GM19463 (cell line): ENCODE data around the gene PDILT.

Experiments used
- ATAC-seq: cut with Tn5 transposase; IDR thresholded peaks from one replicate; pipeline ENCODE4 v1.9.1; 2021; ENCODE audit warnings: mild to moderate bottlenecking, moderate library complexity; ENCODE audit not compliant: unreplicated experiment

PDILT gene

DNA sequence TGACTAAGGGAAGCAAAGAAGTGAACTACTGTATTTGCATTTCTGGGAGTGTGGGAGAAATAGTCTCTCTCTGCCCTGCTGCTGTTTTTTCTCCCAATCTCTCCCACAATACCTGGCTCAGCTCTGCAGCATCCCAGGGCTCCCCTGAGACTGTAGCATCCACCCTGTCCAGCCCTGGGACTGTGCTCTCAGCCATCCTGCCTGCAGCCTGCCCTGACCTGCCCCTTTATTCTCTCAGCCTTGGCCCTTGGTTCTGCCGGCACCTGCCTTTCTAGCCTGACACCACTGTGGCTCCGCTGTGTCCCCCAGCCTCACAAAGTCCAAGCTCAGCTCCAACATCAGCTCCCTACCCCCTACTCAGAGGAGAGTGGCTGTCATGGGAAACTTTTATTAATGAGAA, 1.9 kb downstream of the PDILT start:
- no peak for ATAC-seq

DNA sequence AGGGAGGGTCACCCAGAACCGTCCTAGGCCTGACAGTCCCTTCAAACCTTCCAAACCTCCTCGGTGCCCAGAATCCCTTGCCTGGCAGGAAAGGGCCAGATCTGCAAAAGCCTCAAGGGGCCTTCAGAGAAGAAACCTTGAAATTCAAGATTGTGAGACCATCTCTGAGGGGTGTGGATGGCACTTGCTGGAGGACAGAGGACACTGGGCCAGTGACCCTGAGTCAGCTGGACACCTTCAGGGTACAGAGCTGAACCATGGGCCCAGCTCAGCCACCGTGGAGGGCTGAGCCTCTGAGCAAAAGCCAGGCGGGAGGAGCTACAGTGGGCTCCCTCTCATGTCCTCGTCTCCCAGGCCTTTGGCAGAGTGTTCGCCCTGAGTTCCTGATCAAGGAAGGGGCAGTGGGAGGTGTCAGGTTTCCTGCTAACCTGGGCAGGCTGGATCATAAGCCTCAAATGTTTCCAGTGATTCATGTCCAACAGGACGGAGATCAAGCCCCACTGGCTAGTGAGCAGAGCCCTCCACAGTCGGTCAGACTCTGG, 3.0 kb downstream of the PDILT start:
- no peak for ATAC-seq

DNA sequence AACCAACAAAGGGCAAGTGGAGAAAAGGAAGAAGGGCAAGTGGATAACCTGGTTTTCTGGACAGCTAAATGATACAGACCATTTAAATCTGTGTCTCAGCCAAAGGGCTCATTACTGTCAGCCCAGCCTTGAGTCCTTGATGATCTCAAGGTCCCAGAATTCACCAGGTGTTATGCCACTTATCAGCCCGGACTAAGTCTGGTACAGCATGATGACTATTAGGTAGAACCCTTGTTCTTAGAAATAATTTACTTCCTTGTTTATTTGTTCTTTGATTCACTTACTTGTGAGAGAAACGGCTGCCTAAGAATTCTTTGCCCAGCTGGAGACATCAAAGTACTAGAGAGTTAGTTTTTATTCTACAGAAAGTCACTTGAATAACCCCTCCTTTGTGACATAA, 3.5 kb downstream of the PDILT start:
- no peak for ATAC-seq

DNA sequence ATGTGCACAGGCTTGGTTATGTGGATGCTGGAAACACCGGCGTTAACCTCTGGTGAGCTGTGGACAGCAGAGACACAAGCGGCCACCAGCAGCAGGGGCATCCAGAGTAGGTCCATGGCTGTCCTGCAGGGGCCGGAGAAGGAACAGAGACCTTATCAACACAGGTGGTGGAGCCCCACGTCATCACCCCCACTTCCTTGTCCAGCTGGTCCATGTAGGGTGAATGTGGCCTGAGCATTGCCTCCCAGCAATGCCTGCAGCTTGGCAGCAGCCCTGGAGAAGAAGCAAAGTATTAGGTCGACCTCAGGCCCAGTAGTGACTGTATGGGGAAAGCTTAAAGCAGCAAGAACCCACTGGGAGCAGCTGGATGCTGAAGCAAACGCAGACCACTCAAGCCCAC, 5.4 kb downstream of the PDILT start:
- ATAC-seq, result no peak

DNA sequence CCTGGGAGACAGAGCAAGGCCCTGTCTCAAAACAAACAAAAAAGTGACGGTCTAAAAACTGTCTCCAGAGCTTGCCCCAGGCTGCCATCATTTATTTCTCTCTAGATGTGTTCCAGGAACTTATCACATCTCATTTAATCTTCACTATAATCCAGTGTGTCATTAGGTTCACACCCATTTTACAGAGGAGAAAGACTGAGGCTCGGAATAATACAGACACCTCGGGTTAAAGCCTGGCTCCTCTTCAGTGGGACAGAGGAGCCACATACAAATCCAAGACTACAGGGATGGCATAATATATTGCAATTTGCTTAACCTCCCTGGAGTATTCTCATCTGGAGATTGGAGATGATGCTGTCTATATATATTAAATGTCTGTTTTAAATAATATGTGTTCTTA, 5.9 kb downstream of the PDILT start:
- ATAC-seq, result no peak

DNA sequence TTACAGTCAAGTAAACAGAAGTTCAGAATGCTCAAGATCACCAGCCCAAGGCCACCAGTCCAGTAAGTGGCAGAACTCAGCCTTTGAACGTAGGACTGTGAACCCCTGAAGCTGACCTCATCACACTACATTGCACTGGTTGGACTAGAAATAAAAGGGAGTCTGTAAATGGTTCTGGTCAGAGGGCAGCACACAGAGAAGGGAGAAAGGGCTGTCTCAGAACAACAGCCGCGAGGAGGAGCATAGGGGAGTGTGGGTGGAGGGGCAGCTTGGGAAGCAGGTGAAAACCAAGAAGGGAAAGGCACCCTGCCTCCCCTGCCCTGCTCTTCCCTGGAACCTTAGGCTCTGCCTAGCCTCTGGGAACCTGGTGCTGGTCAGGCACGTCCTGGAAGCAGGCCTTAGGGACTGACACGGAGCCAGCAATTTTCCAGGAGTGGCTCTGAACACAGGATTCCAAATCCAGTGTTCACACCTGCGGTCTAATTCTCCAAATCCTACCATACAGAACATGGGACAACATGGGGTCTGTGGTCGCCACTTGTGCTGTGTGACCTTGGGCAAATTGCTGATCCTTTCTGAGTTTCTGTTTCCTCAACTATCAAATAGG, 7.0 kb downstream of the PDILT start:
- ATAC-seq, result no peak

DNA sequence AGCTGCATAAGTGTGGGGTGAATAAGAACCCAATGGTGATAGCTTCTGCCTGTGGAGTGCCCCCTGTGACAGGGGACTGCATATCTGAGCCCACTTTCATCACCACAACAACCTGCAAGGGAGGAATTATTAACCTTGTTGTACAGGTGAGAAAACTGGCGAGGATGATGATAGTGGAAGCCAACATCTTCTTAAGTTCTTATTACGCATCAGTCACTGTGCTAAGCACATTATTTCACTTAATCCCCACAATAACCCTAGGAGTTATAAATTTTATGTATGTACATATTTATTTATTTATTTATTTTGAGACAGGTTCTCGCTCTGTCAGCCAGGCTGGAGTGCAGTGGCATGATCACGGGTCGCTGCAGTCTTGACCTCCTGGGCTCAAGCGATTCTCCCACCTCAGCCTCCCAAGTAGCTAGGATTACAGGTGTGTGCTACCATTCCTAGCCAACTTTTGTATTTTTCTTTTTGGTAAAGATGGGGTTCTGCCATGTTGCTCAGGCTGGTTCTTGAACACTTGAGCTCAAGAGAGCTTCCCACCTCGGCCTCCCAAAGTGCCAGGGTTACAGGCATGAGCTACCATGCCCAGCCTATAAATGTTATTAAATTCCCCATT, 7.6 kb downstream of the PDILT start:
- ATAC-seq, result no peak

DNA sequence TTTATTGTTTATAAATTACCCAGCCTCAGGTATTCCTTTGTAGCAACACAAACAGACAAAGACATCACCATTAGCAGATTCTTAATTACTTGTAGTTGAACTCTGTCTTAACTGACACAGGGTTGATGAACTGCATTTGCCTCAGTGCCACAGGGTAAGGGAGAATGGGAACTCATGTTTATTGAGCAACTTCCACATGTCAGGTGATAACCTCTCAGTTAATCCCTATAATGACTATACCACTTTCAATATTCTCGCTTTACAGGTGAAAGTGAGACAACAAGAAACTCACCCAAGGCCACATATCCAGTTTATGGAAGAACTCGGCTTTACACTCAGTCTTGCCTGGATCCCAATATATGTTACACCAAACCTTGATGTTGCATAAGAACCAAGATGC, 8.6 kb downstream of the PDILT start:
- no peak for ATAC-seq

DNA sequence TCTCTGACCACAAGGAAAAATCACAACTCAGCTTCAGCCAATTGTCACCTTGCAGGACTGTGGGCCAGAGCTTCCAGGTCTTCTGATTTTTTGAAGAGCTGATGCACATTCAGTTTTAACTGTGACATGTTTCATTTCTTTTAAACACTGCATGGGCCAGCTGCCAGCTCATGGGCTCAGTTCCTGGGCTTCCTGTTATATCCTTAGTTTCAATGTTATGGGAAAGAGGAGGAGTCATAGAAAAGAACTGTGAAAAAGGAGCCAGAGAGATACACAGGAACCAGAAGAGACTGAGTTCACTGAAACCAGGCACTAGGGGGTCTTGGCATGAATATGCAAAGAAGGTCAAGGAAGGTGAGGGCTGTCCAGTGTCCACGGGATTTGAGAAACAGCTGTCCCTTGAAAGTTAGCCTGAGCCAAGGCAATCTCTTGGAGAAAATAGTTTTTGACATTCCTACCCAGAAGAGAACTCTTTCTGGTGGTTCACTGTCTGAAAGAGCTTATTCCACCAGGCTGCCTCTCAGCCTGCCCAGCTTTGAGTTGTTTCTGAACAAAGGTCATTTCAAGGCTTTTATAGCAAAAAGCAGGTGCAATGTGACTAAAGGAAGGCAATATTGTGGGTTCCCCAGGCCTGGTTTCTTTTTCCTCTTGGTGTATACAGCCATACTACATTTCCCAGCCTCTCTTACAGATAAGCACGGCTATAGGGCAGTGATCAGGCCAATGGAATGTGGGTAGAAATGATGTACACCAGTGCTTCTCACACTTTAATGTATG, 10.5 kb downstream of the PDILT start:
- no peak for ATAC-seq

DNA sequence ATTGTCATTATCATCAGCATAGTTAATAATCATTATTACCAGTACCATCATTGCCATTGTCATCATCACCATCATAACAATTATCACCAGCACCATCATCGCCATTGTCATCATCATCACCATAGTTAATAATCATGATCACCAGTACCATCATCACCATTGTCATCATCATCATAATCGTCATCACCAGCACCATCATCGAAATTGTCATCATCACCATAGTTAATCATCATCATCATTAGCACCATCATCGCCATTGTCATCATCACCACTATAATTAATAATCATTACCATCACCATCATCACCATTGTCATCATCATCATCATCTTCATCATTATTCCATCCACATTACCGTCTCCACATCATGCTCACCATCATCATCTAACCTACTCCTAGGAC, 13.5 kb downstream of the PDILT start:
- ATAC-seq, result no peak

DNA sequence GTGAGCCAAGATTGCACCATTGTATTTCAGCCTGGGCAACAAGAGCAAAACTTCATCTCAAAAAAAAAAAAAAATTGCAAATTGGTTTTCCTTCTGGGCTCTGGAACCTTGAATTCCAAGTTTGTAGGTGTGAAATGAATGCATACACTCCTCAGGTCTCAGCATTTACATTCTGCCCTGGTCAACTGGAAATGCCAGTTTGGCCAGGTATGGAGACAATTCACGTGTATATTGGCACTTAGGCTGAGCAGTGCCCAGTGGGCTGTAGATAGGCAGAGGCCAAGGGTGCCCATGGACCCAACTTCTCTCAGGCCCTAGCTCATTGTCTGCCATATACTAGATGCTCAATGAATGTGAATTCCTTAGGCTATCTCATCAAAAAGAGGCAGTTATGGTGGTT, 15.7 kb downstream of the PDILT start:
- ATAC-seq, result no peak

DNA sequence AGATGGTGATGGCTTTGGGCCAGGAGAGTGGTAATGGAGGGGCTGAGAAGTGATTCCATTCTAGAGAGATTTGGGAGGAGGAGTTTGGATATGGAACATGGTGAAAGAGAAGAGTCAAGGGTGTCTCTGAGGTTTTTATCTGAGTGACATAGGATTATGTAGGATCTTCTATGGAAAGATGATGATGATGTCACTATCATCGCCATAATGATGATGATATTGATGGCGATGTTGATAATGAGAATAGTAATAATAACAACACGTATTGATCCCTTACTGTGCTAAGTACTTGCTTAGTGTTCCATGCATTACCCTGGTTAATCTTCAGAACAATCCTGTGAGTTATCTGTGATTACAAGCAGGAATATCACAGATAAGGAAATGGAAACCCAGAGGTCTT, 16.6 kb downstream of the PDILT start:
- no peak for ATAC-seq

DNA sequence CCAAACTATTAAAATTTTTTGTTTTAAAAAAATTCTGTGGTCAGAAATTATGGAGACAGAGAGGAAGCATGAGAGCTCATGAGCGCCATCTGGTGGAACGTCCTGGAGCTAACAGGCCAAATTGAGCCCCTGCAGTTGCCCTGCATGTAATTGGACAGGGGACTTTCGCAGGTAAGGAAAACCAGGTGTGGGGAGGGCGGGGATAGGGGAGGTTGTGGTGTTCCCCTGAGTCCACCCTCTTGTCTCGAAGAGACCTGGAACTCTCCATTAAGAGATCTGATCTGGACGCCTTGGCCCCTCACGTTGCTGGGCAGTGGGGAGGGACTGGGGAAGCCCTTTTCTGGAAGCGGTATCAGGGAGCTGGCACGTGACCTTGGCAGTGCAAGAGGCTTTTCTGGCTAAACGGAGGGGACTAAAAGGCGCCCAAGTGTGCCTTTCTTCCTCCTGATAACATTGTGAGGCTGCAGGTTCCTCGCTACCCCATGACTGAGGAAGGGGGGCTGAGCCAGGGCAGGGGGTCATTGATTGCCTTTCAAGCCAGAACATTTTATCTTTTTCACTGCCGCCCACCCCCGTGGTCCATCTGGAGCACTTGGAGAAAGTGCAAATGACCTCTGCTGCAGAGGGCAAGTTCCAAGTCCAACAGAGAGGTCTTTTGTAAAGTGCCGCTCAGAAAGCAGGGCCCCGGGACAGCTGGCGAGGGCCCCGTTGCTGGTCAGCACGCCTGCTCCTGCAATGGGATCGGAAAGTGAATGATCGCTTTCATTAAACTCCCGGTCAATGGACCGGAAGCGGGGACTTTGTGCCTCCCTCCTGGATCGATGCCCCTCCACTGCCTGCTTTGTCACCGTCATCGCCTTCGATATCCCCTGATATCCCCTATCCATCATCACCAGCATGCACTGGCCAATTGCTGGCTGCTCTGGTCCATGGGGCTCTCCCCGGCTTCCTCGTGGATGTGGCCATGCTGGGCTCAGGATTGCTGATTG, 18.4 kb downstream of the PDILT start:
- ATAC-seq, result no peak

DNA sequence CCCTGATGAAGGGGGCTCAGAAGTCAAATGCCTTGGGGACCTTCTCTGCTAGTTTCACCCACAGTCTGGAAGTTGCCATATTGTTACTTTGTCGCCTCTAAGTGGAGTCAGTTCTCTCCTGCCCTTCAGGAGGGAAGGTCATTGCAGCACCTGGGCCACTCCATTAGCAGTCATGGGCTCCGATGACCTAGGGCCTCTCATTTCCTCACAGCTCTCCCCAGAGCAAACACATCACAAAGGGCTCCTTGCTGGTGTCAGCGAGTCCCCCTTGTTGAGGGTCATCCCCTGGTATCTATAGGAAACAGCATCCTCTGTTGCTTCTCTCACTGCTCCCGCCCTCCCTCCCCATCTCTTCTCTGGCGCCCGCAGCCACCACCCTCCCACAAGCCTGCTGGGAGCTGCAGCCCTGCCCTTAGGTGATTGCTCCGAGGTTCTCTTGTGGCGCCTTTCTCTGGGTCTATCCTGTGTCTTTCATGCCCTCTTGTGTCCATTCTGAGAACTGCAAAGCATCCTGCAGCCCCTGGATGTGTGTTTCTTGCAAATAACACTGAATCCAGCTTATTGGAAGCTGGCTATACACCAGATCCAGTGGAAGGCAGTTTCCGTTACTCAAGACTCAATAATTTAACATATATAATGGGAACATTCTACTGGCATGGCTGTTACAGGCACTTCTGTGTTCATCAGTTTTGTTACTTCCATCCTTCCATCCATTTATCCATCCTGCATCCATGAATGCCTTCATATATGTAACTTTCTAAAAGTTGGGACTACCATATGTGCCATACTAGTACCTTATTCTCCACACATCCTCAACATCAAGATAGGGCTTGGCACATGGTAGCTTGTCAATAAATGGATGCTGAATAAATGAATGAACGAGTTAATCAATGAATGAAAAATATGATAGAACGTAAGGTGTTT, 21.2 kb downstream of the PDILT start:
- ATAC-seq, result no peak

DNA sequence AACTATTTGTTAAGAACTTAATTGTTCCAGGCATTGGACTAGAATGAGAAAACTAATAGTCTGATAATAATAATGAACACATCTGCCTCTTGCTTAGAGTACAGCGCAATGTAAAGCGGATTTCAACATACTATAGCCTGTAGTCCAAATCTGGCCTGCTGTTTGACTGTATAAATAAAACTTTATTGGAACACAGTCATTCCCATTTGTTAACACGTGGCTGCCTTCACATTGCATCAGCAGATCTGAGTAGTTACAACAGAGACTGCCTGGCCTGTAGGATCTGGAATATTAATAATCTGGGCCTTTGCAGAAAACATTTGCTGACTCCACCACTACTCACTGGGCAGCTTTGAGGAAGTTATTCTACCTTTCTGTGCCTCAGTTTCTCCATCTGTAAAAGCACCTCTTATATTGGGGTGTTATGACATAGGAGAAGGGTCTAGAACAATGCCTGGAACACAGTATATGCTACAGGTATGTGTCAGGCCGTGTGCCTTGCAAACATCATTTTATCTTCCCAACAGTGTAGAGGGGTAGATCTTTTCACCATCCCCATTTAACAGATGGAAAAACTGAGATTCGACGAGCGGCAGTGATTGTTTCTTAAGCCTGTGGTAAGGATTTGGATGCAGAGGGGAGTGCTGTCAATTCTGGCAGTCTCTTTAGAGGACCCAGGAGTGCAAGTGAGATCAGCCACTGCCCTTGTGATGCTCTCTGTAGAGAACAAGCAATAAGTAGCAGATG, 22.2 kb downstream of the PDILT start:
- ATAC-seq, result no peak

DNA sequence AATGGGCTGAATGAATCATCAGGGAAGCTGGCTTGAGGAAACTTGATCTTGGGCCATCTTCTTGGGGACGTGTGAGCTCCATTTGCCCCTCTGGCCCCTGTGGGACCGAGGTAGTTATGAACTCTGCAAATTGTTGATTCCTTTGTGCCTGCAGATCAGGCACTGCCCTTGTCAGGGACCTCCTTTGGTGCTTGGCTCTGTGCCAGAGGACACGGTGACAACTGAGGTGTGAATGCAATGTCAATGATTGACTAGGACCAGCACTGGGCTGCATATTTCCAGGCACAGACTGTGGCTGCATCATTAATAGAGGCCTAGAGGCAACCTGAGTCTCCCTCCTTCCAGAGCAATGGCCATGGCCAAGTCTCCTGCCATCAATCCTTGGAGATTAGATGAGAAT, 23.8 kb downstream of the PDILT start:
- ATAC-seq, result no peak

DNA sequence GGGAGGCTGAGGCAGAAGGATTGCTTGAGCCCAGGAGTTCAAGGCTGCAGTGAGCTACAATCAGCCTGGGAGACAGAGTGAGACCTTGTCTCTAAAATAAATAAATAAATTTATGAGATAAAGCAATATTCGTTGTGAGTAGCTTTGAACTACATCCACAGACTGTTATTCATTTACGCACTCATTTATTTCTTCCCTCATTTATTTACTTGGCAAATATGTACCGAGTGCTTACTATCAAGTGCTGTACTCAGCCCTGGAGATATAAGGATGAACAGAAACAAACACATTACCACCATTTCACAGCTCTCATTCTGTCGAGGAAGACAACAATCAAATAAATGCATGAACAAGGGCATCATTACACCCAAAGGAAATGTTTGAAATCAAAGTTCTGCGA, 27.4 kb downstream of the PDILT start:
- ATAC-seq, result no peak

DNA sequence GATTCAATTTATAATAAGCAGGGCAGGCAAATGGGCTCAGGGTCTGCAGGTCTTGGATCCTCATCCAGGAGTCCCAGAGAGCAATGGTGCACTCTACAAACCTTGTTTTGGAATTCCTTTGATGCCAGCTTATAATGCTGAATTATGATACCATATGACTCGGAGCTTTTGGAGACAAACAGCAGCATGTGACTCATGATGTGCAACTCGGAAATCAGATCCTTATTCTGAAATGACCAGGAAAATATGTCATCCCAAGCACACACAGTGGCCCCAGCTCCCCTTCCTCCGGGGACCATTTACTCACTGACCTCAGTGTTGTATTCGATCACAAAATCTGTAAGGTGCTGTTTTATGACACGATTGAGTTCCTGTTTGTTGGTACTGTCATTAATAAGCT, 31.8 kb downstream of the PDILT start:
- no peak for ATAC-seq

DNA sequence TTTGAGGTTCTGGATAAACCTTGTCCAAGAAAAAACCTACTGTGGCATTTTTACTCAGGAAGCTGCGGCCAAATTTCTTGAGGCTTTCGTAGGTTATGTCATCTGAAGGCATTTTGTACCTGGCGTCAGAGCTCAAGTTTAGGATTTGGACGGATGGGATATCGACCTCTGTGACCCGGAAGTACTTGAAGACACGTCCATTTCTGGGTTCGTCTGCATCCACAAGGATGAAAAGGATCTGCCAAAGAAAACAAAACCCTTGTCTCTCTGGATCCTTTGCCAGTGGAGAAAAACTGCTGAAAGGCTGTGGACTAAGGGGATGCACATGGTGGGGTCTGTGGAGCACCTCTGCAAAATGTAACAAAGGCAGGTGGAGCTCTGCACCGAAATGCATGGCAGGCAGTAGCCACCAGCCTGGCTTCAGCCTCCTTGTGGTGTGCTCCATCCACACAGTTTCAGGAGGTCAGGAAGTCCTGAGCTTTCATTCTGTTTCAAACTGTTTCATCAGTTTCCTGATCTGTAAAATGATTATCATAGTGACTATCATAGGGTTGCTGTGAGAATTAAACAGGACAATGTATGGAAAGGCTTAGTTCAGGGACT, 35.0 kb downstream of the PDILT start:
- no peak for ATAC-seq
